ENCODE results near the gene ADCY9.
"Not testable (repeated sequence)": the region's sequence is repeated elsewhere in the genome, so short reads cannot be mapped to it uniquely, and the experiment has no call there.

Gene ADCY9

DNA sequence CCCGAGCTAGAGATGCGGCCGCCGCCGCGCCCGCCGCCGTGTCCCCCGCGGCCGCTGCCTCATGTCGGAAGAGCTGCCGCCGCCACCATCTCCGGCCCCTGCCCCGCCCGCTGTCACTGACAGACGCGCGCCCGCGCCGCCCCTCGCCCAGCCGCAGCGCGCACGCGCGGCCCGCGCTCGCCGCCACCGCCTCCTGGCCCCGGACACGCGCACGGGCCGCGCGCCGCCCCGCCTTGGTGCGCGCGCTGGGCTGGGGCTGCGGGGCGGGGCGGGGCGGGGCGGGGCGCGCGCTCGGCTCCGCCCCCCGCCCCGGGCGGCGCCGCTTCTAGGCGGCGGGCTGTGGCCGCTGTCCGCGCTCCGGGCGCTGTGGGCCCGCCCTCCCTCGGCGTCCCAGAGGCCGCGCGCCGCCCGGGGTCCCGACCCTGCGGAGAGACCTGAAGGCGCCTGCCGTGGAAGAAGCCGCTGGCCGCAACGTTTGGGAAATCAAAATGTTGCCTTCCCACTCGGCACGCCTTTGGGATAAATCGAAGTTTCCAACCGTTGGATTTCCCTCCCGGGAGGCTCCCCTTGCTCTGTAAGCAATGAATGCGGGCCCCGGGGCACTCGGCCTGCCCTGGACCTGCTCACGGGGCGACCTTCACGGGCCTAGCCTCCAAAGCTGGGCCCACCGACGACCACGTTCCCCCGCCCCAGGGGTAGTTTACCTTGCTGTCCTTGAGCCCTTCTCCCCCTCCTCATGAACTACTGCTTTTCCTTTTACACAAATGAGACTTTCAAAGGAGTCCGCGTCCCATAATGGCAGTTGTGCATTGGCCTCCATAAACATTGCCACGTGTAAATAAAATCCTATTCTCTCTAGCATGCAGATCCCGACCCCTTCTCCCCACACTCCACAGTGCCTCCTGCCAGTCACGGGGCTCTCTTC lies at the start of gene ADCY9:
ADCY9 (minus strand) TSS at position 118 of the 925 bp plus-strand sequence. CDS start 1,000 bp downstream, outside the sequence.
- peak; percentile 20 to 84 for DNase-seq

GRCh38 chr16:4160658-4161430 lies 44.6 kb upstream of the ADCY9 start:
- DNase-seq: no peak

DNA sequence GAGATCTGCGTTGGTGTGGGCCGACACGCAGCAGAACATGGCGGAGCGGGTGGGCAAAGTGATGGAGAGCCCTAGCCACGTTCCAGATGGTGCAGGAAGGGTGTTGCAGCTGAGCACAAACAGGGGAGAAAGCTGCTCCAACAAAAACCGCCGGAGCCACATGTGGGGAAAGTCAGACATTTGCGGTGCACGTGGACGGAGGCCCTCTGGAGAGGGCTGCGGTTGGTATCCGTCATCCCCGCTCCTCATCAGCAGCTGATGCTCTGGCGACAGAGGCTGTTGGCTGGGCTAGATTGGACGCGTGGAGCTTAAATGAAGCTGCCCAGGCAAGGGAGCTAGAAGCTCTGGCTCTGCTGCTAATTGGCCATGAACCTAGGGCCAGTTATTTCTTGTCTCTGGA lies 43.5 kb upstream of the ADCY9 start:
- DNase-seq: no peak

- DNase-seq: no peak
Measured at GRCh38 chr16:4158143-4159093, 42.2 kb upstream of the ADCY9 start.

- DNase-seq: no peak
Measured at GRCh38 chr16:4157376-4157825, 41.2 kb upstream of the ADCY9 start.

DNA sequence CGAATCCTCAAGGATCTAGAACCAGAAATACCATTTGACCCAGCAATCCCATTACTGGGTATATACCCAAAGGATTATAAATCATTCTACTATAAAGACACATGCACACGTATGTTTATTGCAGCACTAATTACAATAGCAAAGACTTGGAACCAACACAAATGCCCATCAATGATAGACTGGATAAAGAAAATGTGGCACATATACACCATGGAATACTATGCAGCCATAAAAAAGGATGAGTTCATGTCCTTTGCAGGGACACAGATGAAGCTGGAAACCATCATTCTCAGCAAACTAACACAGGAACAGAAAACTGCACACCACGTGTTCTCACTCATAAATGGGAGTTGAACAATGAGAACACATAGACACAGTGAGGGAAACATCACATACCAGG lies 40.3 kb upstream of the ADCY9 start:
- DNase-seq: not testable (repeated sequence)

DNA sequence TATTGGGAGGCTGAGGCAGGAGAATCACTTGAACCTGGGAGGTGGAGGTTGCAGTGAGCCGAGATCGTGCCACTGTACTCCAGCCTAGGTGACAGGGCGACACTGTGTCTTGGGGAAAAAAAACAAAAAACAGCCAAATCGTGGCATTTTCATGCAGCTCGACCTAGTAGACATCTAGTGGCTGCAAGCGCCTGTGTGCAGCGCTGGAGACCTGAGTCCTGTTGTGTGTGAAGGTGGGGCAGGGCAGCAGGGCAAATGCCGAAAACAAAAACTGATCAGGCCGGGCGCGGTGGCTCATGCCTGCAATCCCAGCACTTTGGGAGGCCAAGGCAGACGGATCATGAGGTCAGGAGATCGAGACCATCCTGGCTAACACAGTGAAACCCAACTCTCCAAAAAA lies 37.1 kb upstream of the ADCY9 start:
- DNase-seq: not testable (repeated sequence)

GRCh38 chr16:4152267-4152666 lies 36.0 kb upstream of the ADCY9 start:
- DNase-seq: no peak

GRCh38 chr16:4147236-4147635 lies 31.0 kb upstream of the ADCY9 start:
- DNase-seq: no peak

- DNase-seq: no peak
Measured at GRCh38 chr16:4142268-4142667, 26.0 kb upstream of the ADCY9 start.

DNA sequence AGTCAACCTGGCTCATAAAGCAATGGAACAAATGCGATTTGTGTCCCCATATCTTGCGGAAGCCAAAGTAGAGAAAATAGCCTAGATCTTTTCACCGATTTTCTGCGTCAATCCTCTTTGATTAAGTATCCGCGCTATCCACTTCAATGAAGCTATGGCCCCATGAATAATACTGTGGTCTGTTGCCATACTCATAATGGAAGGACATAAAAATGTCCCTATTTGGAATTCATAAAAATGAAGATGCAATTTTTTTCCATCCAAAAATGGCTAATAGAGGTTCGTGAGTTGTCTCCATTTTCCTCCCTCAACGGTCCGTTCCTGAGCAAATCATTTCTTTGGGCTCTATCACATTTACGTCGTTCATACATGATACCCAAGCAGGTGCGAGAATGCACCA lies 25.4 kb upstream of the ADCY9 start:
- DNase-seq: no peak

- DNase-seq: peak; percentile 16 to 44
Measured at GRCh38 chr16:4140652-4141051, 24.4 kb upstream of the ADCY9 start.

- DNase-seq: no peak
Measured at GRCh38 chr16:4139968-4140367, 23.7 kb upstream of the ADCY9 start.

- DNase-seq: no peak
Measured at GRCh38 chr16:4138713-4139112, 22.5 kb upstream of the ADCY9 start.

- DNase-seq: no peak
Measured at GRCh38 chr16:4137438-4137837, 21.2 kb upstream of the ADCY9 start.

- DNase-seq: no peak
Measured at GRCh38 chr16:4136229-4136813, 20.1 kb upstream of the ADCY9 start.

DNA sequence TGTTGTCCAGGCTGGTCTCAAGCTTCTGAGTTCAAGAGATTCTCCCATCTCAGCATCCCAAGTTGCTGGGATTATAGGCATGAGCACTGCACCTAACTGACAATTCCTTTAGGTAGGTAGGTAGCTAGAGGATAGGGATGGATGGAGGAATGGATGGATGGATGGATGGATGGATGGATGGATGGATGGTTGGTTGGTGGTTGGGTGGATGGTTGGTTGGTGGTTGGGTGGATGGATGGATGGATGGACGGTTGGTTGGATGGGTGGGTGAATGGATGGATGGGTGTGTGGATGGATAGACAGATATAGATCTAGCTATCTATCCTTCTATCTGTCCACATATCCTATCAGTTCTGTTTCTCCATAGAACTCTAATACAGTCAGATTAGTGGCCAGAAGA lies 19.3 kb upstream of the ADCY9 start:
- DNase-seq: no peak

GRCh38 chr16:4133897-4134372 lies 17.7 kb upstream of the ADCY9 start:
- DNase-seq: no peak

DNA sequence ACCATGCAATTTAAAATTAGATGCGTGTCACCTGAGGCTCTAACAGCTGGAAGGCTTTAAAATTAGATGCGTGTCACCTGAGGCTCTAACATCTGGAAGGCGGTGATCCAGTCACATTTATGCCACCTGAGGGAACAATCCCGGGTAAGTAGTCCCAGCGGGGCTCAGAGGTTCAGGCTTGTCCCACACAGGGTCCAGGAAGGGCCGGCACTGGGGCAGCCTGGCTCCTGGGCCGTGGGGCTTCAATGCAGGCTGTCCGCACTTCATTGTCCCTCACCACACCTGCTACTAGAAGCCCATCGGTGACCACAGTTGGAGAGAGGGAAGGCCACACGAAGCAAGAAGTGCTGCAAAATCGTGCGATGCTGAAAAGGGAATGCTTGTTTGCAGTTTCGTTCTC lies 15.4 kb upstream of the ADCY9 start:
- no peak for DNase-seq

DNA sequence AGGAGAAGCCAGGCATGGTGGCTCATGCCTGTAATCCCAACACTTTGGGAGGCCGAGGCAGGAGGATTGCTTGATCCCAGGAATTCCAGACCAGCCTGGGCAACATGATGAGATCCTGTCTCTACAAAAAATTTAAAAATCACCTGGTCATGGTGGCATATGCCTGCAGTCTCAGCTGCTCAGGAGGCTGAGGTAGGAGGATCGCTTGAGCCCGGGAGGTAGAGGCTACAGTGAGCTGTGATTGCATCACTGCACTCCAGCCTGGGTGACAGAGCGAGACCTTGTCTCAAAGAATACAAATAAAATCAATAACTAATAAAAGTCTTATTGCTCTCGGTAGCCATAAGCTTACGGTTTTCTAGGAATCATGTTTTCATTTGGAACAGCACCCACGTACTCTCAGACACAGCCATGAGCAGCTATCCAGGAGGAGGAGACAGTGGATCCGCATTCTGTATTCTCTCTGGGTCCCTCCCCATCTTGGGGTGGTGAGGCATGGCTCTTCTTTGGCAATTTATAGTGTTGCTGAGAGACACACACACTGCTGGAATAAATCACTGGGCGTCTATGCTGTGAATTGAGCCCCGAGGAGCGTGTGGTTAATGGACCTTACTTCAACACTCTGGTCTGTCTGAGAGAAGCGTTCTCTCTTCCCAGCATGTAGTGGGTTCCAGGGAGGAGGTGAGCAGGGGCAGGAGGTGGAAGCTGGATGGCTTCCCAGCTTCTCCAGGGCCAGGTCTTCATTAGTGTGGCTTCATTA lies 8.5 kb upstream of the ADCY9 start:
- no peak for DNase-seq

DNA sequence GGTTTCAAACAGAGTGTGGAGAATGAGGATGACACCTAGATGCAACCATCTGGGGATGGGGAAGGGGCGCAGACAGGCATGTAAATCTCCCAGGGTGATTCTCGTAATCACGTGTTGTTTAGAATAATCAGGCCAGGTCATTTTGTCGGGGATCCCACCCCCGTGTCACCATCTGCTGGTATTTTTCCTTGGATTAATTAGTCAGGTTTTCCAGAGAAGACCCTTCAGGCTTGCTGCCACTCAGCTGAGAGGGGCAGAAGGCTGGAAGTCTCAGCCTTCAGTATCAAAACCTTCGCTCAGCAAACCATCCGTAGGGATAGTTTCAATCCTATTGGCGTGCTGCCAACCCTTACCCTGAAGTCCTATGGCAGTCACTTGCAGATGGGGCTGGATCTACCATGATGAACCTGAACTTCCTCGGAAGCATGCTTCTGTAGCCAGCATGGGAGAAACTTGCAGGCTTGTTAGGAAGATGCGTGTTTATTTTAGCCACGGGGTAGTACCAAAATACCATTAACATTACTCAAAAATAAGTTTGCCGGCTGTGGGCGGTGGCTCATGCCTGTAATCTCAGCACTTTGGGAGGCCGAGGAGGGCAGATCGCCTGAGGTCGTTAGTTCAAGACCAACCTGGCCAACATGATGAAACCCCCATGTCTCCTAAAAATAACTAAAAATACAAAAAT lies 7.5 kb upstream of the ADCY9 start:
- no peak for DNase-seq

Data from NCI-H526 (cell line).